Fibroblast of villous mesenchyme (primary cell): ENCODE measurements around the gene PNO1. TPM values are rescaled to one million over a fixed set of nuclear protein-coding genes. Genes with fewer than 3 reads are reported as not detected.
"Not testable (repeated sequence)": the region's sequence is repeated elsewhere in the genome, so short reads cannot be mapped to it uniquely, and the experiment has no call there.

ENCODE experiments used
- DNase-seq: peaks from one replicate; pipeline ENCODE4 v3.0.0-alpha.2; 2010; ENCODE audit warnings: low read depth
- H3K4me3 ChIP-seq: 2 replicates; pipeline ENCODE4 v1.5.1; 2011; ENCODE audit warnings: low read depth, mild to moderate bottlenecking, low read length
- total RNA-seq: library from RNA; depleted of rRNA; stranded (reverse); fragments of >200 nt; gene quantifications from 2 replicates; pipeline ENCODE4 v1.2.3, GENCODE V29; 2012
- TF ChIP-seq, protein P1 (sequence below): IDR thresholded peaks from 2 replicates; pipeline ENCODE4 v1.5.1; 2012; ENCODE audit warnings: low read depth, mild to moderate bottlenecking, low read length; ENCODE audit not compliant: insufficient read depth

PNO1 gene
- total RNA-seq, 1 donor: 13.4 TPM

DNA sequence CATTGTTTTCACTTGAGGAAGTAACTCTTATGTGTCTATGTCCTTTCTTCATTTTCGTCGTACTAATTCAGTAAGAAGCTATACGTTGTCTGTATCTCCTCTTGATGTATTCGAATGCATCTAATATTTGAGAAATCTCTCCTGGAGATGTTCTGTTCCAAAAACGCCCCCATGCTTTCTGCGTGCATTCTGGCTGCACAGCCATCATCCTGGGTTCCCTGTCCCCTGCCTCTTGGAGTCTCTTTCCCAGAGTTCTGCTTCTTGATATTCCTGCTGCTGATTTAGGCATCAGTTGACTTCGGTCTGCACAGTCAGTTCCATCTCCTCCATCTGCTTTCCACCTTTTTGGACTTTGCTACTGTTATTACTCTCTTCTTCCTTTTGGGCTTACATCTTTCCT is 13.5 kb downstream of the PNO1 start:
- TF ChIP-seq, protein P1, sequence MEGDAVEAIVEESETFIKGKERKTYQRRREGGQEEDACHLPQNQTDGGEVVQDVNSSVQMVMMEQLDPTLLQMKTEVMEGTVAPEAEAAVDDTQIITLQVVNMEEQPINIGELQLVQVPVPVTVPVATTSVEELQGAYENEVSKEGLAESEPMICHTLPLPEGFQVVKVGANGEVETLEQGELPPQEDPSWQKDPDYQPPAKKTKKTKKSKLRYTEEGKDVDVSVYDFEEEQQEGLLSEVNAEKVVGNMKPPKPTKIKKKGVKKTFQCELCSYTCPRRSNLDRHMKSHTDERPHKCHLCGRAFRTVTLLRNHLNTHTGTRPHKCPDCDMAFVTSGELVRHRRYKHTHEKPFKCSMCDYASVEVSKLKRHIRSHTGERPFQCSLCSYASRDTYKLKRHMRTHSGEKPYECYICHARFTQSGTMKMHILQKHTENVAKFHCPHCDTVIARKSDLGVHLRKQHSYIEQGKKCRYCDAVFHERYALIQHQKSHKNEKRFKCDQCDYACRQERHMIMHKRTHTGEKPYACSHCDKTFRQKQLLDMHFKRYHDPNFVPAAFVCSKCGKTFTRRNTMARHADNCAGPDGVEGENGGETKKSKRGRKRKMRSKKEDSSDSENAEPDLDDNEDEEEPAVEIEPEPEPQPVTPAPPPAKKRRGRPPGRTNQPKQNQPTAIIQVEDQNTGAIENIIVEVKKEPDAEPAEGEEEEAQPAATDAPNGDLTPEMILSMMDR: no peak
- no peak for DNase-seq
- H3K4me3 ChIP-seq: no peak overlapping the region

DNA sequence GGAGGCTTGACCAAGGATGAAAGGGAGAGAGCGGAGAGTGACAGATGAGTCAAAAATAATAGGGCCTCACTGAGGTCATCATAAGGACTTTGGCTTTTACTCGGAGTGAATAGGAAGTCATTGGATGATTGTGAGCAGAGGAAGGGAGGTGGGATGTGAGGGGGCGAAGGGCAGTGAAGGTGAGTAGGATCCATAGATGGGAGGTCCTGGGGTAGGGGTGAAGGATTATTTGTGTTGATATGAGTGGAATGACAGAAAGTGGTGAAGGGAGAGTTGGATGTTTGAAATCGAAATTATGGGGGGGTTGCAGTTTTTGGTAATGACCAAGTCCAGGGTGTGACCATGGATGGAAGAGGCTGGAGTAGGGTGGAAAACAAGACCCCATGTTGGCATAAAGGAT is 14.0 kb downstream of the PNO1 start:
- H3K4me3 ChIP-seq: no peak overlapping the region
- TF ChIP-seq, protein P1: no peak
- DNase-seq: no peak

DNA sequence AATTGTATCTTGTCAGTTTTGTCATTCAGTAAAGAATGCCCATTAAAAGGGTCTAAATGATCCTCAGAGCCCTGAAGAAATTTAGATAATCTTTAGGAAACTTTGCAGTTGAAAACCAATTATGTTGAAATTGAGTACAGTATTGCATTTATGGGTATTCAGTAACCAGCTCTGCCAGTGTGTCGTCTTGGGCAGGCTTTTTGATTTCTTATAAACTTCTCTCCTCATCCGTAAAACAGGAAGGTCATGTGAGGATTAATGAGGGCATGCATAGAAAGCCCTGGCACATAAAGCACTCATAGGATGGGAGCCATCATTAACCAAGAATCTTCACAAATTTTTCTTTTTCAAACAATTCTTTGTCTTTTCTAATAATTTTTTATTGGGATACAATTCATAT is 14.8 kb downstream of the PNO1 start:
- no peak overlapping the region for H3K4me3 ChIP-seq
- TF ChIP-seq, protein P1: no peak
- DNase-seq: no peak

DNA sequence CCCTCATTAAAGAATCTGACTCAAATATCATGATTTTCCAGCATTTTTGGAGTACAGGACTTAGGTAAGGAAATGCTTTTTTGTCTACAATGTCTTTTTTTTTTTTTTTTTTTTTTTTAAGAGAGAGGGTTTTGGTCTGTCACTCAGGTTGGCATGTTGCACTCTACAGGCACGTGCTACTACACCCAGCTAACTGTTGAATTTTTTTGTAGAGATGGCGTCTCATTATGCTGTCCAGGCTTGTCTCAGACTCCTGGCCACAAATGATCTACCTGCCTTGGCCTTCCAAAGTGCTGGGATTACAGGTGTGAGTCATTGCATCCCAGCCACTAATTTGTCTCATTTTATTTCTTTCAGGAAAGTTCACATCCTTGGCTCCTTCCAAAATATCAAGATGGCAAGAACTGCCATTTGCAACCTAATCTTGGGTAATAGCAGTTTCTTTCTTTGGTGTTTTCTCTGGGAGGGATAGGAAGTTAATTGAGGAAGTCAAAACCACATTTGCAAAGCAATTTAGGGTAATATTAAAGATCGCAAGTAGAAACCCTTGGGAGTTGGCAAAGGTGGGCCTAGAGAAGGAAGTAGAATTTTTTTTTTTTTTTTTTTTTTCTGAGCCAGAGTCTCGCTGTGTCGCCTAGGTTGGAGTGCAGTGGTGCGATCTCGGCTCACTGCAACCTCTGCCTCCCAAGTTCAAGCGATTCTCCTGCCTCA is 15.5 kb downstream of the PNO1 start:
- no peak for DNase-seq
- no peak overlapping the region for H3K4me3 ChIP-seq
- TF ChIP-seq, protein P1: no peak

DNA sequence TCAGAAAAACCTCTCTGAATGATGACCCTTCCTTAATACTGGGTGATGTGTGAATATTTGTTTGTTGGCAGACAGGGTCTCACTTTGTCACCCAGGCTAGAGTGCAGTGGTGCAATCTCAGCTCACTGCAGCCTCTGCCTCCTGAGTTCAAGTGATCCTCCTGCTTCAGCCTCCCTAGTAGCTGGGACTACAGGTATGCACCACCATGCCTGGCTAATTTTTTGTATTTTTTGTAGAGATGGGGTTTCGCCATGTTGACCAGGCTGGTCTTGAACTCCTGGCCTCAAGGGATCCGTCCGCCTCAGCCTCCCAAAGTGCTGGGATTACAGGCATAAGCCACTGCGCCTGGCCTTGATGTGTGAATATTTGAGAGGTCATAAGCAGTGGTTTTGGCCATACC is 17.5 kb downstream of the PNO1 start:
- not testable (repeated sequence) for H3K4me3 ChIP-seq, DNase-seq

DNA sequence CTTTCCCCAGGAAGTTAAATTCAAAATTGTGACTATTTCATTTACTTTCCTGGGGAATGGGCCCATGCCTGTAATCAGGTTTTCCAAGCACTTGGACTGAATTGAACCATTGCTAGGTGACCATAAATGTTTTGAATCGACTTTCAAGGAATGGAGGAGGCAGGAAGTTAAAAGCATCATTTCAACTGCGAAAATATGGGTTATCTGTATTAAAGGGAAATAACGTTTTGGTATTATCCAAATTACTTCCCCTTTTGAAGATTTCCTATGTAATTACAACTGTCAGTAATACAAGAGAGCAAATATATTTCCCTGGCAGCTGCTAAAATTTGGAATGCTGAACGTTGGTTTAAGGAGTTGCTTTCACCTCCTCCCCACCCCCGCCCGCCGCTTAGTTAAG is 19.0 kb downstream of the PNO1 start:
- no peak overlapping the region for H3K4me3 ChIP-seq
- DNase-seq: no peak
- TF ChIP-seq, protein P1: no peak

DNA sequence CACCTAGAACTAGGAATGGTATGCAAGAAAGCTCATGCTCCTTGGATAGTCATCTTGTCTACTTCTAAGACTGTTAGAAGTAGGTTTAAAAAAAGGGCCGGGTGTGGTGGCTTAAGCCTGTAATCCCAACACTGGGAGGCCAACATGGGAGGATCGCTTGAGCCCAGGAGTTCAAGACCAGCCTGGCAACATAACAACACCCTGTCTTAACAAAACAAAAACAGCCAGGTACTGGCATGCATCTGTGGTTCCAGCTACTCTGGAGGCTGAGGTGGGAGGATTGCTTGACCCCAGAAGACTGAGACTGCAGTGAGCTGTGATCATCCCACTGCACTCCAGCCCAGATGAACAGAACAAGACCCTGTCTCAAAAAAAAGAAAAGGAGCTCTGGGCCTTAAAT is 19.9 kb downstream of the PNO1 start:
- H3K4me3 ChIP-seq: no peak overlapping the region
- TF ChIP-seq, protein P1: no peak
- DNase-seq: no peak
